ENCODE measurements around the gene CFAP44. TPM values are rescaled to one million over a fixed set of nuclear protein-coding genes. Genes with fewer than 3 reads are reported as not detected.
"Not testable (repeated sequence)": the region's sequence is repeated elsewhere in the genome, so short reads cannot be mapped to it uniquely, and the experiment has no call there.

CFAP44 gene, protein sequence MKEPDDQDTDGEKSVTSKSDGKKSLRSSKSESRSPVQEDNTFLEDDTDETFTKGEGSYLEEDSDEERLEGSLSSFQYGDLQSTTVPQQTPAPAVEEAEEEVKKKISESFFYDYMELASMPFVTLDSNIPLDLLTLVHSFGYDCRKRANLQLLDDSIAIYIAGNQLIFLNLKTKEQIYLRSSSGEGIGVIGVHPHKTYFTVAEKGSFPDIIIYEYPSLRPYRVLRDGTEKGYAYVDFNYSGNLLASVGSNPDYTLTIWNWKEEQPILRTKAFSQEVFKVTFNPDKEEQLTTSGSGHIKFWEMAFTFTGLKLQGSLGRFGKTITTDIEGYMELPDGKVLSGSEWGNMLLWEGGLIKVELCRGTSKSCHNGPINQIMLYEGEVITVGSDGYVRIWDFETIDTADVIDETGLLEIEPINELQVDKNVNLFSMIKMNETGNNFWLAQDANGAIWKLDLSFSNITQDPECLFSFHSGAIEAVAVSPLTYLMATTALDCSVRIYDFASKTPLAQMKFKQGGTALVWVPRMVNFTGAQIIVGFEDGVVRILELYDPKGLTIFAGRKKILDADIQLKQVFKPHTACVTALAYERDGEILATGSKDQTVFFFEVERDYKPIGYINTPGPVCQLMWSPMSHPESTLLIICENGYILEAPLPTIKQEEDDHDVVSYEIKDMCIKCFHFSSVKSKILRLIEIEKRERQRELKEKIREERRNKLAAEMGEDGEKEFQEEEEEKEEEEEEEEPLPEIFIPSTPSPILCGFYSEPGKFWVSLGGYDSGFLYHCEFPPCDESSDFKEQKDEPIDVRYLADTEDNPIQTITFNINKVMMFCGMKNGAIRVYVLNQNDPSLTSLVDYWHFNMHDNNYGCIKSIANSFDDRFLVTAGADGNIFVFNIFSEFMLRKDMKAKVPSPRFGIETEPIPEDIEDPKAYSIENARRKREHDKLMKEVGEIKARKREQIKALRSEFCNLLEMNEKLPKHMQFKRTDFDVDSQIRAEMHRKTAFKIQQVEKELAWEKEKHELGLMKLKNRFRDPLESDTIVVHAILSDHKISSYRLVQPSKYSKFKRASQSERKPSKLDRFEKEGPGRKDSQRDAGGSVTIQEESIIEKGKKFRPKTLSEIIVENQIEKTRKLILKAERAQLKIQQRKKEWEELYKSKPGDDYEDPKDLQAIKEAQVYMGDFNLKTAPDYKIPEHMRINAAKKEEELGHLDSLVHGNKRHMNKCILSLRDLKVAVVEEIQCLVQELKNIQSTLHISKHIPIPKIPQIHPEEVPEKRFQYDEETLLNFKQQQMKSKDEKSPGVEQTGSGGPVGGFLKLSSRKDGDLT (N-terminal part only)
- total RNA-seq = 10 to 100 TPM in 1 of 2 donors, 1 to 10 TPM in 1; 7.9 to 11.5 TPM

DNA sequence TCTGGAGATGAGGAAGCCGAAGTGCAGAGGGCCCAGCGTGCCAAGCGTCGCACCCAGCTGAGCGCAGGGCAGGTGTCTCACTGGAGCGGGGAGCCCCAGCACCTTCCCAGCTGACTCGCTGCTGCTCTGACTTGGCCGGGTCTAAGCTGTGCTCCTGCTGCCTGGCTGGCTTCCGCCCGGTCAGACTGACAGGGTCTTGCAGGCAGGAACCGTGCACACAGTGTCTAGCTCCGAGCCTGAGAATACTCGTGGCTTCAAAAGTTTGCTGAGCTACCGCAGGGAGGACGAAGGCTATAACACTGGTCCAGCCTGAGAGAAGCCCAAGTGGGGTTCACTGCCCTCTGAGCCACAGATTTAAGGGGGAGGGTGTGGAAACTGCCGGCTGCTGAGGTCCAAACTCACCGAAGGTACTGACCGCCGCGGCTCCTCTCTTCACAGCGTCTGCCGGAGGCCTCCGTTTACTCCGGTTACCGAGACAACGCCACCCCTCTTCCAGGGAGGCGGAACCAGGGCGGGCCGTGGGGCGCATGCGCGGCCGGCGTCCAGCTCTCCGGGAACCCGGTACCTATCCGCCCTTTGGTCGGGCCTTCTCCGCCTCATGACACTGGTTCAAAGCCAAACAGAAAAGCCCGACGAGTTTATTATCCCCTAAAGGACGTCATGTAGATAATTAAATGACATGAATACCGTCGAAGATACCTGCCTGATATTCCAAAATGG lies at the start of gene CFAP44:
CFAP44 (minus strand) TSS at position 443 of the 720 bp plus-strand sequence. CDS start 7,829 bp downstream, outside the sequence.
- Mint-ChIP-seq H3K4me1 (ENCODE audit: low read depth in 2 of 2) (peaks cover 0 to 4% of the 10 kb centered on the region in 2 donors), H3K9me3 (no peaks in the 10 kb centered on the region), H3K36me3 (peaks cover under 1% of the 10 kb centered on the region), H3K27me3 (peaks cover 0 to 3% of the 10 kb centered on the region in 2 donors), H3K4me3 (peak within 1 kb of the TSS; percentile 49), H3K27ac (no peak within 1 kb of the TSS)
- peak; percentile 80 for DNase-seq (ENCODE audit: low spot score)
- peak; percentile 90 to 95 for ATAC-seq

- Mint-ChIP-seq H3K27ac (peak overlapping the region; percentile 66 to 84), H3K4me1 (ENCODE audit: low read depth in 2 of 2) (peaks cover 40% of the 10 kb centered on the region in 2 donors), H3K4me3 (peak overlapping the region; percentile 68), H3K27me3 (no peaks in the 10 kb centered on the region), H3K9me3 (no peaks in the 10 kb centered on the region), H3K36me3 (peaks cover 11% of the 10 kb centered on the region)
- ATAC-seq (peak; percentile 68 to 82), DNase-seq (ENCODE audit: low spot score) (peak; percentile 73)
Observed at GRCh38 chr3:113485161-113485609, 43.9 kb upstream of the CFAP44 start.

DNA sequence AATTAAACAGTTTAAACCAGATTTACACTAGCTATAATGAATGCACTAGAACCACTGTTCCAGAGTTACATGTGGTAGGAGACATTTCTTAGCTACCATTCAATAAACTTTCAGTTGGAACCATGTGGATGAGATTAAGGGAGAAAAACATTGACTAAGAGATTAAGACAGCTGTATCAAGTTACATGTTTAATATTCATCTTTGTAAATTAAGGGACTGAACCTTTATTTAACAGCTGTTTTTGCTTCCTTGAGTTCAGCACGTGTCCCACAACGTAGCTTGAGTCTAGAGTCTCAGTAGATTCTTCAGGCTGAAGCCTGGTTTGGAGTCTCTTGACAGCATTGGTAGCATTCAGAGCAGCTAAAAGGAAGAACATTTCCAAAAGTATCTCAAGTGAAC lies 27.2 kb upstream of the CFAP44 start:
- H3K9me3 Mint-ChIP-seq = no peaks in the 10 kb centered on the region
- H3K27me3 Mint-ChIP-seq = no peaks in the 10 kb centered on the region
- H3K4me3 Mint-ChIP-seq = no peak overlapping the region
- ATAC-seq (no peak), DNase-seq (ENCODE audit: low spot score) (no peak)
- H3K4me1 Mint-ChIP-seq (ENCODE audit: low read depth in 2 of 2) = no peaks in the 10 kb centered on the region
- H3K36me3 Mint-ChIP-seq = peaks cover 17% of the 10 kb centered on the region
- no peak overlapping the region for H3K27ac Mint-ChIP-seq

- H3K36me3 Mint-ChIP-seq = peaks cover 15% of the 10 kb centered on the region
- no peak overlapping the region for H3K27ac Mint-ChIP-seq
- peaks cover 0 to 6% of the 10 kb centered on the region in 2 donors for H3K4me1 Mint-ChIP-seq (ENCODE audit: low read depth in 2 of 2)
- DNase-seq (ENCODE audit: low spot score) = no peak
- no peaks in the 10 kb centered on the region for H3K27me3 Mint-ChIP-seq
- ATAC-seq = no peak
- H3K4me3 Mint-ChIP-seq = no peak overlapping the region
- no peaks in the 10 kb centered on the region for H3K9me3 Mint-ChIP-seq
Observed at GRCh38 chr3:113461488-113461887, 20.2 kb upstream of the CFAP44 start.

DNA sequence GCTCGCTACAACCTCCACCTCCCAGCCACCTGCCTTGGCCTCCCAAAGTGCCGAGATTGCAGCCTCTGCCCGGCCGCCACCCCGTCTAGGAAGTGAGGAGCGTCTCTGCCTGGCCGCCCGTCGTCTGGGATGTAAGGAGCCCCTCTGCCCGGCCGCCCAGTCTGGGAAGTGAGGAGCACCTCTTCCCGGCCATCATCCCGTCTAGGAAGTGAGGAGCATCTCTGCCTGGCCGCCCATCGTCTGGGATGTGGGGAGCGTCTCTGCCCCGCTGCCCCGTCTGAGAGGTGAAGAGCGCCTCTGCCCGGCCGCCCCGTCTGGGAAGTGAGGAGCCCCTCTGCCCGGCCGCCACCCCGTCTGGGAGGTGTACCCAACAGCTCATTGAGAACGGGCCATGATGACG lies 17.3 kb upstream of the CFAP44 start:
- not testable (repeated sequence) for ATAC-seq; H3K27ac Mint-ChIP-seq; H3K9me3 Mint-ChIP-seq; H3K4me3 Mint-ChIP-seq; H3K4me1 Mint-ChIP-seq (ENCODE audit: low read depth in 2 of 2); H3K27me3 Mint-ChIP-seq; DNase-seq (ENCODE audit: low spot score)
- peaks cover 16% of the 10 kb centered on the region for H3K36me3 Mint-ChIP-seq

DNA sequence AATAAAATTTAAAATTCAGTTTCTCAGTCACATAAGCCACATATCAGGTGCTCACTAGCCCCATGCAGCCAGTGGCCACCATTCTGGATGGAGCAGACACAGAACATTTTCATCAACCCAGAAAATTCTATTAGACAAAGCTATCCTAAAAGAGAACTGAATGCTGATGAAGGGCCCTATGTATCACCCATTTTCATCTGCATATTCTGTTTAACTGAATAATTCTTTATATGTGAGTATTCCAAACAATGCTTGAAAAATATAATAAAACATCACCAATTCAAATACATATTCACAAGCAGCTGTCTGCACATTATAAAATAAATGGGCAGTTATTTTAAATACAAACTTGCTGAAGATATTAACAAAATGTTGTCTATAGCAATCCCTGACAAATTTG lies 14.2 kb upstream of the CFAP44 start:
- ATAC-seq (no peak), DNase-seq (ENCODE audit: low spot score) (no peak)
- Mint-ChIP-seq H3K9me3 (no peaks in the 10 kb centered on the region), H3K27ac (no peak overlapping the region), H3K27me3 (no peaks in the 10 kb centered on the region), H3K4me1 (ENCODE audit: low read depth in 2 of 2) (no peaks in the 10 kb centered on the region), H3K4me3 (no peak overlapping the region), H3K36me3 (peaks cover 18% of the 10 kb centered on the region)

DNA sequence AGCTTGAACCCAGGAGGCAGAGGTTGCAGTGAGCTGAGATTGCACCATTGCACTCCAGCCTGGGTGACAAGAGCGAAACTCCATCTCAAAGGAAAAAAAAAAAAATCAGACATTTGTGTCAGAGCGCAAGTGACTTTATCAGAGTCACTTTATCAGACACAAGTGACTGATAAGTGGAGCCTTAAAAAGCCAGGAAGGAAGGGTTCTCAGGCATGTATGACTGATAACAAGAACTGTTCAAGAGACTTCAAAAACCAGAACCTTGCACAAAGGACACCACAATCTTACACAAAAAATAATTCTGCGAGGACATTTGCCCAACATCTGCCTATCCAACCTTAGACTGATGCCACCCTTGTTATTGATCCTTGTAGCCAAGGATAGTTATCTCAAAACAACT lies 13.3 kb upstream of the CFAP44 start:
- peaks cover 11% of the 10 kb centered on the region for H3K36me3 Mint-ChIP-seq
- no peak overlapping the region for H3K27ac Mint-ChIP-seq
- no peak overlapping the region for H3K4me3 Mint-ChIP-seq
- no peaks in the 10 kb centered on the region for H3K9me3 Mint-ChIP-seq
- DNase-seq (ENCODE audit: low spot score) (no peak), ATAC-seq (peak in 1 of 2 donors; percentile 53)
- H3K27me3 Mint-ChIP-seq = no peaks in the 10 kb centered on the region
- no peaks in the 10 kb centered on the region for H3K4me1 Mint-ChIP-seq (ENCODE audit: low read depth in 2 of 2)

GRCh38 chr3:113454057-113454456 lies 12.8 kb upstream of the CFAP44 start:
- H3K27me3 Mint-ChIP-seq = no peaks in the 10 kb centered on the region
- H3K9me3 Mint-ChIP-seq = no peaks in the 10 kb centered on the region
- ATAC-seq (no peak), DNase-seq (ENCODE audit: low spot score) (no peak)
- H3K4me3 Mint-ChIP-seq = no peak overlapping the region
- peaks cover 11% of the 10 kb centered on the region for H3K36me3 Mint-ChIP-seq
- no peak overlapping the region for H3K27ac Mint-ChIP-seq
- no peaks in the 10 kb centered on the region for H3K4me1 Mint-ChIP-seq (ENCODE audit: low read depth in 2 of 2)

GRCh38 chr3:113450911-113451310 lies 9.6 kb upstream of the CFAP44 start:
- no peaks in the 10 kb centered on the region for H3K27me3 Mint-ChIP-seq
- H3K36me3 Mint-ChIP-seq = peaks cover 18% of the 10 kb centered on the region
- H3K4me1 Mint-ChIP-seq (ENCODE audit: low read depth in 2 of 2) = no peaks in the 10 kb centered on the region
- no peaks in the 10 kb centered on the region for H3K9me3 Mint-ChIP-seq
- ATAC-seq (no peak), DNase-seq (ENCODE audit: low spot score) (no peak)
- H3K4me3 Mint-ChIP-seq = no peak overlapping the region
- no peak overlapping the region for H3K27ac Mint-ChIP-seq

DNA sequence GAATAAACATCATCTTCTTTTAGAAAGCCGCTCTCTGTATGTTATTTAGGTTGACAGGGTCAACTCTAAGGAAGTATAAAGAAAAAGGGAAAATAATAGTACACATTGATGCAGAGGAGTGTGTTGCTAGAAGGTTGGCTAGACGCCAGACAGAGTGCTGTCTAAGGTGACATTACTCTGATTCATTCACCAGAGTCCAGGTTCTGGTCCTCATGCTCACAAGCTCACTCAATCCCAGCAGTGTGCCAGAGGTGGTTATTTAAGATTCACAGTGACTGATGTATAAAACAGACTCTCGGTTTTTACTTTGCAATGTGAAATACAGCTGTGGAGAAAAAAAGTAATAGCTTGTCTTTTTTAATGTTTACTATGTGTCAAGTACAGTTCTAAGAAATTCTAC lies 1.7 kb downstream of the CFAP44 start:
- H3K27ac Mint-ChIP-seq = no peak overlapping the region
- no peak for ATAC-seq
- H3K27me3 Mint-ChIP-seq = peaks cover 0 to 3% of the 10 kb centered on the region in 2 donors
- DNase-seq (ENCODE audit: low spot score) = no peak
- H3K36me3 Mint-ChIP-seq = no peaks in the 10 kb centered on the region
- H3K4me1 Mint-ChIP-seq (ENCODE audit: low read depth in 2 of 2) = peaks cover 0 to 4% of the 10 kb centered on the region in 2 donors
- no peaks in the 10 kb centered on the region for H3K9me3 Mint-ChIP-seq
- no peak overlapping the region for H3K4me3 Mint-ChIP-seq

DNA sequence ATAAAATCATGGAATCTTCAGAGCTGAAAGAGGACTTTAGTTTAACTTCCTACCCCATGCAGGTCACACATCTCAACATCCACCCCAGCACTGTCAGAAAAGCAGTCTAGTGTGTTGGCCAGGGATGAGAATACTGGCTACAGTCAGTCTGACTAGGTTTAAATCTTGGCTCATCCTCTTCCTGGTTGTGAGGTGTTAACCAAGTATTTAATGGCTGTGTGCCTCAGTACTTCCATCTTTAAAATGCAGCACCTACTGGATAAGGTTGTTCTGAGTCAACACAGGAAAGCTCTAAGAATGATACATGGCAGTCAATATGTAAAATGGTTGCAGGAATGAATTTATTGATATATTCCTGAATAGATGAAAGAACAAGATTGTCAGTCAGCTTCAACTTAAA lies 3.1 kb downstream of the CFAP44 start:
- H3K9me3 Mint-ChIP-seq = no peaks in the 10 kb centered on the region
- peaks cover 0 to 4% of the 10 kb centered on the region in 2 donors for H3K4me1 Mint-ChIP-seq (ENCODE audit: low read depth in 2 of 2)
- H3K27ac Mint-ChIP-seq = no peak overlapping the region
- ATAC-seq = no peak
- H3K27me3 Mint-ChIP-seq = peaks cover 0 to 3% of the 10 kb centered on the region in 2 donors
- no peak for DNase-seq (ENCODE audit: low spot score)
- H3K4me3 Mint-ChIP-seq = no peak overlapping the region
- no peaks in the 10 kb centered on the region for H3K36me3 Mint-ChIP-seq

DNA sequence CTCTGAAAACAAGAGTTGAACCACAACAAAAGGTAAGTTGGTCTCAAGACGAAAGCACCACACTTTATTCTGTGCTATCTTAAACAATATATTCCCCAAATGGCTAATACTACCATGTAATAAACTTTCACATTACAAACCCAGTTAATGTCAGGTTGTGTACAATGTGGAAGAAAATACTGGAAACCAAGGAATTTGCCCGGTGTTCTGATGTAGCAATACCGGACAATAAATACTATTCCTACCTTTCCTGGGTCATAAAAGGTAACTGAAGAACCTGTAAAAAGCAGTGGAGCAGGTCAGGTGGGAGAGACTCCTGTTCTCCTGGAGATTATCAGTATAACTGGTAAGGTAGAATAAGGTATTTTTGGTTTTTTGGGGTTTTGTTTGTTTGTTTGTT lies 3.9 kb downstream of the CFAP44 start:
- Mint-ChIP-seq H3K27me3 (peaks cover 0 to 3% of the 10 kb centered on the region in 2 donors), H3K4me1 (ENCODE audit: low read depth in 2 of 2) (peaks cover 0 to 4% of the 10 kb centered on the region in 2 donors), H3K36me3 (no peaks in the 10 kb centered on the region), H3K4me3 (no peak overlapping the region), H3K9me3 (no peaks in the 10 kb centered on the region), H3K27ac (no peak overlapping the region)
- DNase-seq (ENCODE audit: low spot score) (no peak), ATAC-seq (no peak)

DNA sequence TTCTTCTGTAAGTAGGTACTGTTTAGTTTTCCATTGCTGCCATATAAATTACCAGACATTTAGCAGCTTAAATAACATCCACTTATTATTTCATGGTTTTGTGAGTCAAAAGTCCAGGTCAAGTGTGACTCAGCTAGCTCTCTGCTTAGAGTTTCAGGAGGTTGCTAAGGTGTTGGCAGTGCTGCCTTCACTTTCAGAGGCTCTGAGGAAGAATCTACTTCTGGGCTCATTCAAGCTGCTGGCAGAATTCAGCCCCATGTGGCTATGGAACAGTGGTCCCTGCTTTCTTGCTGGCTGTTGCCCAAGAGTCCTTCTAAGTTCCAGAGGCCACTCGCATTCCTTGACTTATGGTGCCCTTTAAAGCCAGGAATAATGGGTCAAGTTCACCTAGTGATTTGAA lies 4.5 kb downstream of the CFAP44 start:
- Mint-ChIP-seq H3K27ac (no peak overlapping the region), H3K9me3 (no peaks in the 10 kb centered on the region), H3K27me3 (peaks cover 0 to 3% of the 10 kb centered on the region in 2 donors), H3K36me3 (no peaks in the 10 kb centered on the region), H3K4me3 (no peak overlapping the region), H3K4me1 (ENCODE audit: low read depth in 2 of 2) (peaks cover 0 to 4% of the 10 kb centered on the region in 2 donors)
- DNase-seq (ENCODE audit: low spot score) (no peak), ATAC-seq (no peak)

All from natural killer cell treated with Interleukin-12 subunit alpha and Interleukin-12 subunit beta and Interleukin-15 and Interleukin-18, amount 100 ng/mL, for 72 hours (primary cell).